Progenitor cell of endocrine pancreas (in vitro differentiated cells): ENCODE results near the gene GRIK5. TPM values are rescaled to one million over a fixed set of nuclear protein-coding genes. Genes with fewer than 3 reads are reported as not detected.

Source experiments
- DNase-seq: peaks from one replicate; pipeline ENCODE4 v3.0.0; 2021; ENCODE audit warnings: low spot score; ENCODE audit not compliant: unreplicated experiment
- H3K27ac Mint-ChIP-seq: 2 replicates; pipeline ENCODE4 v1.8.0; 2021; ENCODE audit warnings: mild to moderate bottlenecking, moderate library complexity, mixed read lengths
- H3K27me3 Mint-ChIP-seq: 2 replicates; pipeline ENCODE4 v1.8.0; 2021; ENCODE audit warnings: mixed read lengths
- H3K36me3 Mint-ChIP-seq: 2 replicates; pipeline ENCODE4 v1.8.0; 2022; ENCODE audit warnings: mixed read lengths; ENCODE audit not compliant: insufficient read depth
- H3K4me1 Mint-ChIP-seq: 2 replicates; pipeline ENCODE4 v1.8.0; 2021; ENCODE audit warnings: low read depth, mixed read lengths
- H3K4me3 Mint-ChIP-seq: 2 replicates; pipeline ENCODE4 v1.8.0; 2021; ENCODE audit warnings: low read depth, mild to moderate bottlenecking, moderate library complexity, mixed read lengths
- H3K9me3 Mint-ChIP-seq: 2 replicates; pipeline ENCODE4 v1.8.0; 2021; ENCODE audit warnings: low read depth, mixed read lengths
- CTCF ChIP-seq: fragments of 200-600 bp; sonication (generic); IDR thresholded peaks from one replicate; pipeline ENCODE4 v1.5.0; 2021; ENCODE audit warnings: antibody characterized with exemption, mild to moderate bottlenecking; ENCODE audit not compliant: unreplicated experiment
- total RNA-seq: library from RNA; stranded (reverse); gene quantifications from 2 replicates; pipeline ENCODE4 v1.2.1, GENCODE V29; 2021

The GRIK5 gene
- total RNA-seq, 1 donor from 2014 or later, result 11.6 TPM

GRCh38 chr19:41990028-41990427 is 80.0 kb downstream of the GRIK5 start:
- no peak for DNase-seq
- no peak overlapping the region for H3K4me3 Mint-ChIP-seq
- no peak overlapping the region for H3K27ac Mint-ChIP-seq
- no peaks in the 10 kb centered on the region for H3K9me3 Mint-ChIP-seq
- TF ChIP-seq CTCF, result no peak
- peaks cover 31% of the 10 kb centered on the region for H3K27me3 Mint-ChIP-seq
- H3K36me3 Mint-ChIP-seq, result no peaks in the 10 kb centered on the region
- peaks cover 2% of the 10 kb centered on the region for H3K4me1 Mint-ChIP-seq

GRCh38 chr19:41988947-41989346 is 81.1 kb downstream of the GRIK5 start:
- Mint-ChIP-seq H3K27ac (no peak overlapping the region), H3K36me3 (no peaks in the 10 kb centered on the region), H3K9me3 (no peaks in the 10 kb centered on the region), H3K4me3 (no peak overlapping the region), H3K27me3 (peaks cover 25% of the 10 kb centered on the region), H3K4me1 (peaks cover 2% of the 10 kb centered on the region)
- TF ChIP-seq CTCF, result no peak
- no peak for DNase-seq

GRCh38 chr19:41987141-41987860 is 82.7 kb downstream of the GRIK5 start:
- Mint-ChIP-seq H3K27me3 (peaks cover 14% of the 10 kb centered on the region), H3K4me3 (no peak overlapping the region), H3K4me1 (no peaks in the 10 kb centered on the region), H3K36me3 (no peaks in the 10 kb centered on the region), H3K27ac (no peak overlapping the region), H3K9me3 (no peaks in the 10 kb centered on the region)
- DNase-seq, result no peak
- TF ChIP-seq CTCF, result no peak

DNA sequence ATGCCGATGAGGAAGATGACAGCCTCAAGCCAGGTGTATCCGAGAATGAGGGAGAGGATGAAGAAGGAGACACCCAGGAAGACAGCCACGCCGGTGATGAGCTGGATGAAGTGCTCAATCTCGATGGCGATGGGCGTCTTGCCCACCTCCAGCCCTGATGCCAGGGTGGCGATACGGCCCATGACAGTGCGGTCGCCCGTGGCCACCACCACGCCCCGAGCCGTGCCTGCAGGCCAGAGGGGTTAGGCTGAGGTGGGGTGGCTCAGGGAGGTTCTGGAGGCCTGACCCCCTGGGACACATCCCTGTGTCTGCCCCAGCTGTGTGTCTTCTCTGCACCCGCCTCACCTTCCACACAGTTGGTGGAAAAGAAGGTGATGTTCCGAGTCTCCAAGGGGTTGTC is 85.0 kb downstream of the GRIK5 start:
- Mint-ChIP-seq H3K36me3 (no peaks in the 10 kb centered on the region), H3K27ac (no peak overlapping the region), H3K9me3 (no peaks in the 10 kb centered on the region), H3K4me1 (no peaks in the 10 kb centered on the region), H3K27me3 (peaks cover 15% of the 10 kb centered on the region), H3K4me3 (no peak overlapping the region)
- no peak for TF ChIP-seq CTCF
- DNase-seq, result no peak

GRCh38 chr19:41981724-41982123 is 88.3 kb downstream of the GRIK5 start:
- Mint-ChIP-seq H3K27me3 (peaks cover 6% of the 10 kb centered on the region), H3K27ac (no peak overlapping the region), H3K9me3 (no peaks in the 10 kb centered on the region), H3K36me3 (no peaks in the 10 kb centered on the region), H3K4me3 (no peak overlapping the region), H3K4me1 (no peaks in the 10 kb centered on the region)
- TF ChIP-seq CTCF, result no peak
- DNase-seq, result no peak
